ENCODE results near the gene B3GNT3.

B3GNT3 gene

GRCh38 chr19:17861542-17862402, 66.8 kb downstream of the B3GNT3 start:
- ChIA-PET POLR2A (interaction anchor here (0.5 to 1.0 kb wide), 3 partner anchors 71 to 878 kb away, joined by 3 read pairs; partner anchors contain the start of gene CCDC124), CTCF (interaction anchor here (1.1 to 5.1 kb wide), 4 partner anchors 9 to 195 kb away, joined by 3 to 73 read pairs (median 34); partner anchors contain the start of genes CCDC124 and SLC5A5)
- no peak for TF ChIP-seq CTCF (IDR thresholded peaks at IDR 0.05; ENCODE audit: insufficient read depth, low read length, missing control alignments)
- peak overlapping the region; percentile 92 for H3K4me3 ChIP-seq (ENCODE audit: low read depth, low read length)
- DNase-seq (ENCODE audit: low read depth, low spot score): no peak

GRCh38 chr19:17862711-17863519, 68.0 kb downstream of the B3GNT3 start:
- DNase-seq (ENCODE audit: low read depth, low spot score): no peak
- ChIA-PET POLR2A (interaction anchor here (0.8 kb wide), 1 partner anchor 75 kb away, joined by 5 read pairs; no protein-coding TSS in a partner anchor), CTCF (interaction anchor here (2.1 to 3.9 kb wide), 3 partner anchors 69 to 133 kb away, joined by 6 to 41 read pairs (median 21); partner anchors contain the start of gene CCDC124)
- H3K4me3 ChIP-seq (ENCODE audit: low read depth, low read length): no peak overlapping the region
- TF ChIP-seq CTCF (IDR thresholded peaks at IDR 0.05; ENCODE audit: insufficient read depth, low read length, missing control alignments): no peak

Measured in AG04449 (cell line).